Measurements from ENCODE around the gene IL9R. TPM values are rescaled to one million over a fixed set of nuclear protein-coding genes. Genes with fewer than 3 reads are reported as not detected.
"Not testable (repeated sequence)": the region's sequence is repeated elsewhere in the genome, so short reads cannot be mapped to it uniquely, and the experiment has no call there.

Gene IL9R
- total RNA-seq, 1 donor from 2014 or later = not detected

- no peak for ATAC-seq
- DNase-seq (ENCODE audit: missing footprints) = no peak
- intact Hi-C loops (cut with DNase I) = no loop called here
These were observed 2.1 kb upstream of the IL9R start for GRCh38 chrX:155995321-155995875.

- DNase-seq (ENCODE audit: missing footprints) (no peak), ATAC-seq (no peak)
- intact Hi-C loops (cut with DNase I) = no loop called here
These were observed 620 bp downstream of the IL9R start for GRCh38 chrX:155998116-155998515.

GRCh38 chrX:155998761-155999510 is 1.4 kb downstream of the IL9R start:
- no peak for ATAC-seq
- intact Hi-C loops (cut with DNase I) = no loop called here

DNA sequence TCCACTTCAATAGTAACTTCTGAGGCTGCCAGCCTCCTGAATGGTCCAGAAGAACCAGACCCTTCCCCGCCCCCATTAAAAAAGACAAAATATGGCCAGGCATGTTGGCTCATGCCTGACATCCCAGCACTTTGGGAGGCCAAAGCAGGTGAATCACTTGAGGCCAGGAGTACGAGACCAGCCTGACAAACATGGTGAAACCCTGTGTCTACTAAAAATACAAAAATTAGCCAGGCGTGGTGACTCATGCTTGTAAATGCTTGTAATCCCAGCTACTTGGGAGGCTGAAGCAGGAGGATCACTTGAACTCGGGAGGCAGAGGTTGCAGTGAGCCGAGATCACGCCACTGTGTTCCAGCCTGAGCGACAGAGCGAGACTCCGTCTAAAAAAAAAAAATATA is 2.3 kb downstream of the IL9R start:
- ATAC-seq; intact Hi-C loops (cut with DNase I); DNase-seq (ENCODE audit: missing footprints): not testable (repeated sequence)

More at GRCh38 chrX:155998761-155999510, 1.4 kb downstream of the IL9R start:
- no peak for DNase-seq (ENCODE audit: missing footprints)

- DNase-seq (ENCODE audit: missing footprints) (no peak), ATAC-seq (no peak)
- intact Hi-C loops (cut with DNase I) = no loop called here
These were observed 2.9 kb downstream of the IL9R start for GRCh38 chrX:156000361-156000926.

GRCh38 chrX:156001001-156001666 is 3.6 kb downstream of the IL9R start:
- DNase-seq (ENCODE audit: missing footprints) (no peak), ATAC-seq (no peak)
- intact Hi-C loops (cut with DNase I) = no loop called here

- DNase-seq (ENCODE audit: missing footprints) (no peak), ATAC-seq (no peak)
- intact Hi-C loops (cut with DNase I) = no loop called here
These were observed 4.1 kb downstream of the IL9R start for GRCh38 chrX:156001667-156002021.

- intact Hi-C loops (cut with DNase I) = no loop called here
- DNase-seq (ENCODE audit: missing footprints) (no peak), ATAC-seq (no peak)
These were observed 5.0 kb downstream of the IL9R start for GRCh38 chrX:156002507-156002906.

DNA sequence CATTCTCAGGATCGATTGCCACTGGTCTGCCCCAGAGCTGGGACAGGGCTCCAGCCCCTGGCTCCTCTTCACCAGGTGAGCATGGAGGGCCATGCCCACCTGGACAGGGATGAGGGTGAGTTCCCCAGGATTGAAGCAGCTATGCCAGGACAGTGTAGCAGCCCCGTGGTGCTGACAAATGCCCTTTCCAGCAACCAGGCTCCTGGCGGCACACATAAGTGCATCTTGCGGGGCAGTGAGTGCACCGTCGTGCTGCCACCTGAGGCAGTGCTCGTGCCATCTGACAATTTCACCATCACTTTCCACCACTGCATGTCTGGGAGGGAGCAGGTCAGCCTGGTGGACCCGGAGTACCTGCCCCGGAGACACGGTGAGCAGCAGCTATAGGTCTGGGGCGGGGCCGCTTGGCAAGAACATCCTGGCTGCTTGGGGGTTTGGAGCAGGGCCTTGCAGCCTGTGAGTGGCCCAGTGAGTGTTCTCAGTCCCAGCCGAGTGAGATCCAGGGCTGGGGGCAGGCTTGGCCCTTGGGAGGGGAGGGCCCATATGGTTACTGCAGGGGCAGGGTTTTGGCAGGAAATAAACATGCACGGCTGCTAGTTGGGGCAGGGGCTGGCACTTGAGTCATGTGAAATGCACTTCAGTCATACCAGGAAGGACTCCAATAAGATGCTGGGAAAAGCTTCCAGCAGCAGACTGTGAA is 6.1 kb downstream of the IL9R start:
- ATAC-seq = no peak
- intact Hi-C loops (cut with DNase I) = no loop called here
- no peak for DNase-seq (ENCODE audit: missing footprints)

- DNase-seq (ENCODE audit: missing footprints) (no peak), ATAC-seq (no peak)
- intact Hi-C loops (cut with DNase I) = no loop called here
These were observed 6.8 kb downstream of the IL9R start for GRCh38 chrX:156004256-156004655.

GRCh38 chrX:156004740-156005139 is 7.2 kb downstream of the IL9R start:
- ATAC-seq (no peak), DNase-seq (ENCODE audit: missing footprints) (no peak)
- intact Hi-C loops (cut with DNase I) = no loop called here

DNA sequence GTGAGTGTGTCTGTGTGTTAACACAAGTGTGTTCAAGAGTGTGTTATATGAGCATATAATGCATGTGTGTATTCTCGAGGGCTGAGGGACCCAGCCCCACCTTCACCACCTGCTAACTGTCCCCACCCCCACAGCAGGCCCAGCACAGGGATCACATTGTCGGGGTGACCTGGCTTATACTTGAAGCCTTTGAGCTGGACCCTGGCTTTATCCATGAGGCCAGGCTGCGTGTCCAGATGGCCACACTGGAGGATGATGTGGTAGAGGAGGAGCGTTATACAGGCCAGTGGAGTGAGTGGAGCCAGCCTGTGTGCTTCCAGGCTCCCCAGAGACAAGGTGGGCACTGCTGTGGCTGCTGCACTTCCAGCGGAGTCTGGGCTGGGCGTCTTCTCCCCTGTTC is 7.6 kb downstream of the IL9R start:
- DNase-seq (ENCODE audit: missing footprints) (no peak), ATAC-seq (no peak)
- intact Hi-C loops (cut with DNase I) = no loop called here

DNA sequence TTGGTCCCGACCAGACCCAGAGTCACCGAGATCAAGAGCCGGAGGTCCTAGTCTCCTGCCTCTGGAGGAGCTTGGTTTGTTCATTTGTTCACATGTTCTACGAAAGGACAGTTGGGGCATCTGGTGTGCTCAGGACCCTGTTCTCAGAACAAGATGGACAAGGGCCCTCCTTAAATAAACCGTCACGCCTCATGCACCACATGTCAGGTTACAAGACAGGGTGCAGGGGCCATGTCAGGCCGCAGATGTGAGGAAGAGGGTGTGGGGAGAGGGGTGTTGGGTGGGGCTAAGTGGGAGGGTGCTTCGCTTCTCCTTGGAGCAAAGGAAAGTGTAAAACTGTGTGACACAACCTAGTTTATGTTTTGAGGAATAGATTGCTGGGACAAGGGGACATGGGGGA is 9.0 kb downstream of the IL9R start:
- ATAC-seq; intact Hi-C loops (cut with DNase I): not testable (repeated sequence)

GRCh38 chrX:156008379-156008778 is 10.9 kb downstream of the IL9R start:
- DNase-seq (ENCODE audit: missing footprints); ATAC-seq; intact Hi-C loops (cut with DNase I): not testable (repeated sequence)

More for the DNA sequence above, 9.0 kb downstream of the IL9R start:
- not testable (repeated sequence) for DNase-seq (ENCODE audit: missing footprints)

GRCh38 chrX:156008915-156009314 is 11.4 kb downstream of the IL9R start:
- DNase-seq (ENCODE audit: missing footprints) = no peak
- ATAC-seq = no peak
- intact Hi-C loops (cut with DNase I) = no loop called here

GRCh38 chrX:156009691-156010090 is 12.2 kb downstream of the IL9R start:
- DNase-seq (ENCODE audit: missing footprints); intact Hi-C loops (cut with DNase I); ATAC-seq: not testable (repeated sequence)

DNA sequence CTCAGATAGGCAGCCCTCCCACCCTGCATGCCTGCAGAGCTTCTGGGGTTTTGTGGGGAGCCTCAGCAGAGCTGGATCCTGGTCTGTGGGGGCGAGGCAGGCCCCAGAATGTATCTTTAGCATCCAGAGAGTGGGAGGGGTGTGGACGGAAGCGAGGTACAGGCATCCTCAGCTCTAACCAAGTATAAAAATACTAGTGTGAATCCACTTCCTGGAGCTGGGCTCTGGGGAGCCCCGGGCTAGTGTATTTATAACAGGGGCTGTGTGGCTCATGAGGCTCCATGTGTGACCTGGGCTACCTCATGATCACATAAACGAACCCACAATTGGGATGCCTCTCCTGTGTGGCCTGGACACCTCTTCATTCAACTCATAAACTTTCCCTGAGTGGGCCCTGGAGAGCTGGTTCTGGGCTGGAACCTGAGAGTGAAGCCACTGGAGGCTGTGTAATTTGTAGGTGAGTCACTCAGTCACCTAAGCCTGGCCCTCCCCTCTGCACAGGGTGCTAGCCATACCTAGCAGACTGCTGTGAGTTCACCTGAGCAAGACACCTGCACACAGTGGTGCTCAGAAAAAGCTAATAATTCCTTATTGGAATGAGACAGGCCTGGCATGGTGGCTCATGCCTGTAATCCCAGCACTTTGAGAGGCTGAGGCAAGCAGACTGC is 15.9 kb downstream of the IL9R start:
- ATAC-seq; DNase-seq (ENCODE audit: missing footprints); intact Hi-C loops (cut with DNase I): not testable (repeated sequence)

GRCh38 chrX:156019846-156020245 is 22.4 kb downstream of the IL9R start:
- intact Hi-C loops (cut with DNase I); ATAC-seq; DNase-seq (ENCODE audit: missing footprints): not testable (repeated sequence)

Data from Right ventricle myocardium inferior (tissue), 1 donor.